ENCODE results near the gene FYB1. TPM values are rescaled to one million over a fixed set of nuclear protein-coding genes. Genes with fewer than 3 reads are reported as not detected.

Gene FYB1
- total RNA-seq, 1 experiment from 2014 or later: not detected

GRCh38 chr5:39171647-39172046 is 47.7 kb downstream of the FYB1 start:
- Histone ChIP-seq H3K4me3 (ENCODE audit: low read depth, low read length, poor library complexity, severe bottlenecking) (no peak overlapping the region), H3K36me3 (ENCODE audit: insufficient read depth, low read length, poor library complexity, severe bottlenecking) (no peaks in the 10 kb centered on the region), H3K9me3 (ENCODE audit: low read depth, low read length, poor library complexity, severe bottlenecking) (no peaks in the 10 kb centered on the region), H3K4me1 (ENCODE audit: insufficient read depth, low read length, poor library complexity, severe bottlenecking) (peaks cover 6% of the 10 kb centered on the region), H3K27ac (ENCODE audit: low read depth, low read length, poor library complexity, severe bottlenecking) (no peak overlapping the region), H3K27me3 (replicated peaks; ENCODE audit: insufficient read depth, low read depth, low read length, poor library complexity) (no peaks in the 10 kb centered on the region)
- ChIA-PET POLR2A (ENCODE audit: low non-redundant PET) (no interaction called here), CTCF (no interaction called here)
- intact Hi-C loops (cut with micrococcal nuclease; ENCODE audit: unreplicated experiment): no loop called here
- no TSS peak for BruUV-seq (replicated peaks)
- TF ChIP-seq CTCF (conservative IDR thresholded peaks at IDR 0.05; ENCODE audit: low read depth, low read length): no peak
- no peak for DNase-seq (ENCODE audit: low spot score)

DNA sequence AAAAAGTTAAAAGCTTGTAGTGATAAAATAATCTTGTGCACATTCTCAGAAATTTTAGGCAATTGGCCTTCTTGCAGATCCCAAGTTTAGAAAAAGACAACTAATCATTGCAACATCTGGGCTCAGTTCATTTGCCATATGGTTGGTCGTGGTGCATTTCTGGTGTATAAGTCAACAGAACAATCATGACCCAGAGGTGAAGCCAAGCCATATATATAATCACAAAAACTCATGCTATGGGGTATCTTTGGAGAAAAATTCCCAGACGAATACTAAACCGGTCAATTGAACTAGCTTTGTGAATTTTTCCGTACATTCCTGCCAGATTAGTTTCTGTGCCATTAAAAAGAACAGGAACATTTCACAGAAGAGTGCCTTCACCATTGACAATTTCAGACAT is 50.3 kb downstream of the FYB1 start:
- H3K27ac ChIP-seq (ENCODE audit: low read depth, low read length, poor library complexity, severe bottlenecking): no peak overlapping the region
- no peak for DNase-seq (ENCODE audit: low spot score)
- H3K4me1 ChIP-seq (ENCODE audit: insufficient read depth, low read length, poor library complexity, severe bottlenecking): peaks cover 8% of the 10 kb centered on the region
- H3K4me3 ChIP-seq (ENCODE audit: low read depth, low read length, poor library complexity, severe bottlenecking): no peak overlapping the region
- no peak for TF ChIP-seq EZH2 (IDR thresholded peaks at IDR 0.05; ENCODE audit: borderline replicate concordance, low read depth, low read length, poor library complexity, severe bottlenecking)
- TF ChIP-seq CTCF (conservative IDR thresholded peaks at IDR 0.05; ENCODE audit: low read depth, low read length): no peak
- H3K27me3 ChIP-seq (replicated peaks; ENCODE audit: insufficient read depth, low read depth, low read length, poor library complexity): no peaks in the 10 kb centered on the region
- ChIA-PET POLR2A (ENCODE audit: low non-redundant PET) (no interaction called here), CTCF (no interaction called here)
- H3K9me3 ChIP-seq (ENCODE audit: low read depth, low read length, poor library complexity, severe bottlenecking): no peaks in the 10 kb centered on the region
- intact Hi-C loops (cut with micrococcal nuclease; ENCODE audit: unreplicated experiment): no loop called here
- BruUV-seq (replicated peaks): no TSS peak
- no peaks in the 10 kb centered on the region for H3K36me3 ChIP-seq (ENCODE audit: insufficient read depth, low read length, poor library complexity, severe bottlenecking)

- no peaks in the 10 kb centered on the region for H3K36me3 ChIP-seq (ENCODE audit: insufficient read depth, low read length, poor library complexity, severe bottlenecking)
- POLR2A ChIA-PET (ENCODE audit: low non-redundant PET): no interaction called here
- CTCF ChIA-PET: no interaction called here
- peaks cover 13% of the 10 kb centered on the region for H3K4me1 ChIP-seq (ENCODE audit: insufficient read depth, low read length, poor library complexity, severe bottlenecking)
- intact Hi-C loops (cut with micrococcal nuclease; ENCODE audit: unreplicated experiment): no loop called here
- DNase-seq (ENCODE audit: low spot score): no peak
- no peak overlapping the region for H3K4me3 ChIP-seq (ENCODE audit: low read depth, low read length, poor library complexity, severe bottlenecking)
- no peak overlapping the region for H3K27ac ChIP-seq (ENCODE audit: low read depth, low read length, poor library complexity, severe bottlenecking)
- TF ChIP-seq EZH2 (IDR thresholded peaks at IDR 0.05; ENCODE audit: borderline replicate concordance, low read depth, low read length, poor library complexity, severe bottlenecking) (no peak), CTCF (conservative IDR thresholded peaks at IDR 0.05; ENCODE audit: low read depth, low read length) (no peak)
- no peaks in the 10 kb centered on the region for H3K9me3 ChIP-seq (ENCODE audit: low read depth, low read length, poor library complexity, severe bottlenecking)
- H3K27me3 ChIP-seq (replicated peaks; ENCODE audit: insufficient read depth, low read depth, low read length, poor library complexity): no peaks in the 10 kb centered on the region
- no TSS peak for BruUV-seq (replicated peaks)
Observed at GRCh38 chr5:39167972-39168342, 51.4 kb downstream of the FYB1 start.

Measured in A673 (cell line).